ENCODE results near the gene TLCD3A.
"Not testable (repeated sequence)": the region's sequence is repeated elsewhere in the genome, so short reads cannot be mapped to it uniquely, and the experiment has no call there.

TLCD3A gene

DNA sequence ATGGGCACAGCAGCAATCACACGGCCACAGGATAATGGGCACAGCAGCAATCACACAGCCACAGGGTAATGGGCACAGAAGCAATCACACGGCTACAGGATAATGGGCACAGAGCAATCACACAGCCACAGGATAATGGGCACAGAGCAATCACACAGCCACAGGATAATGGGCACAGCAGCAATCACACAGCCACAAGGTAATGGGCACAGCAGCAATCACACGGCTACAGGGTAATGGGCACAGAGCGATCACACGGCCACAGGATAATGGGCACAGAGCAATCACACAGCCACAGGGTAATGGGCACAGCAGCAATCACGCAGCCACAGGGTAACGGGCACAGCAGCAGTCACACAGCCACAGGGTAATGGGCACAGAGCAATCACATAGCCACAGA is 17.0 kb downstream of the TLCD3A start:
- not testable (repeated sequence) for DNase-seq (ENCODE audit: low spot score)

DNA sequence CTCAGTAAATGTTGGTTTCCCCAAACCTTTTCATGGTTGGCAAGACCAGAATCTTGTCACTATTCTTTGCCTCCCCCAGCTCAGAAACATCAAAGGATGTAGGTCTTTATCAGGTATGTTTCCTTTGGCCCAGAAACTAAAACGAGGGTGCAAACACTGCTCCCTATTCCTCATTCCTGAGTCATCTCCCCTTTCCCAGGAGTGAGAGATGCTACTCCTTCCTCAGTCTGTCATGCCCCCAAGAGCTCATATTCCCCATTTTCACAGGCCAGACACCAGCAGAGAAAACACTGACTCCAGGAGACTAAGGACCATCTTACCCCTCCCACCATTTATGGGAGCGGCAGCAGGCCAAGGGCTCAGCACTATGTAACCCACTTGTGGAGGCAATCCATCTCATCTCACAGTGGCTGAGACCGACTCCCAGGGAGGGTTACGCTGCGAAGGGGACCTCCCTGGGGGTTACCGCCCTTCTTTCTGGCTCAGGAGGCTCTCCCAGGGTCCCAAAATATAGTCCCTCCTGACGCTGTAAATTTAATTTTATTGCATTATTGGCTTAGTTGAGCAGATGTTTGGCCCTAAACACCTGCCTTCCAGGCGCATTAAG is 18.1 kb downstream of the TLCD3A start:
- DNase-seq (ENCODE audit: low spot score), result peak; percentile 44

DNA sequence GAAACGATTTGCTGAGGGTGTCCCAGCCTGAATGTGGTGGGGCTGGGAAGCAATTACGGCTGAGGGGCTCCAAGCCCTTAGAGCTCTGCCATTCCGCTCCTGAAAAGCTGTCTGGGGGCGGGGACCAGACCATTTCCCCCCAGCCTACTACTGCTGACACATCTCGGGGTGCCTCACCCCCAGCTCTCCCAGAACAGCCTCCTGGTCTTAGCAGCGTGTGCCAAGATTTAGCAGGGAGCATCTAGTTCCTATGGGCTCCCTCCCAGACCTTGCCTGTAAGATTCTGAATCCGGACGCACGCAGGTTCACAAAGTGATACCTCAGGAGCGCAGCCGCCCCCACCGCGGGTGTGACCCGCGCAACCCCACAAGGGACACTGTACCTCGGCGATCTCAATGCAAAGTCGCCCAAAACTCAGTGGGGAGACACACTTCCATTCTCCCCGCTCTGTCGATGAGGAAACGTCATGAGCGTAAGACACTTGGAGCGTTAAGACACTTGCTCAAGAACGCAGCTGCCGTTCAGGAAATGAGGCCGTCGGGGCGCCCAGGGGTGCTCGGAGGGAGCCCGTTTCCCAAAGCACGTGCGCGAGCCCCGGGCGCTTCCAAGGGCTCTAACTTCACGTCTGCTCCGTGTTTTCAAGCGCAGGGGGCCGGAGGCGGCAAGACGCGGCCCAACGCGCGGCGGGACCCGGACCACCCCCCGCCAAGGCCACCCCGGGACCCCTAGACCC is 19.0 kb downstream of the TLCD3A start:
- no peak for DNase-seq (ENCODE audit: low spot score)

DNA sequence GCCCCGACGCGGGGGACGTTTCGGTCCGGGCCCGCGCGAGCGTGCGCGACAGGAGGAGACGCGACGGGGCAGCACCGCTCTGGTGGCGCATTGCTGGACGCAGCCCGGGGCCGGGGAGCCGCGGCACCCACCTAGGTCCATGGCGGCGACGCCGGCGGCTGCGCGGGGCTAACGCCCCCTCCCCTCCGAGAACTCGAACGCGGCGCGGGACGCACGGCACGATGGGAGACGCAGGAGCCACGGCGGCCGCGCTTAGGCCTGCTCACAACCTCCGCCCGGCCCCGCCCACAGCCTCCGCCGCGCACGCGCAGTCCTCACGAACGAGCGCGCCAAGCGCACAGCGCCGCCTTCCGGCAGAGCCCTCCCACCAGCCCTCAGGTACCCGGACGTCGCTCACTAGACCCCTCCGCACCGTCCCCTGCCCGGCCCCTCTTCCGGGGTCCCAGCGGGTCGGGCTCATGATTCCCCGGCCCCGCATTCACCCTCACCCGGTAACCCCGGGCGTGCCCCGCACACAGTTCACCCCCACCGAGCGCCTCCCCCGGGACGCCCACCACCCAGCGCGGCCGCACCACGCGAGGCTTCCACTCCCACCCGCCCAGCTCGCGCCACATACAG is 19.7 kb downstream of the TLCD3A start, which contains the start of gene GEMIN4:
TSS of gene GEMIN4 (minus strand) at position 263 of the 618 bp plus-strand sequence. CDS start at position 141, 122 bp downstream.
- peak; percentile 93 for DNase-seq (ENCODE audit: low spot score)

DNA sequence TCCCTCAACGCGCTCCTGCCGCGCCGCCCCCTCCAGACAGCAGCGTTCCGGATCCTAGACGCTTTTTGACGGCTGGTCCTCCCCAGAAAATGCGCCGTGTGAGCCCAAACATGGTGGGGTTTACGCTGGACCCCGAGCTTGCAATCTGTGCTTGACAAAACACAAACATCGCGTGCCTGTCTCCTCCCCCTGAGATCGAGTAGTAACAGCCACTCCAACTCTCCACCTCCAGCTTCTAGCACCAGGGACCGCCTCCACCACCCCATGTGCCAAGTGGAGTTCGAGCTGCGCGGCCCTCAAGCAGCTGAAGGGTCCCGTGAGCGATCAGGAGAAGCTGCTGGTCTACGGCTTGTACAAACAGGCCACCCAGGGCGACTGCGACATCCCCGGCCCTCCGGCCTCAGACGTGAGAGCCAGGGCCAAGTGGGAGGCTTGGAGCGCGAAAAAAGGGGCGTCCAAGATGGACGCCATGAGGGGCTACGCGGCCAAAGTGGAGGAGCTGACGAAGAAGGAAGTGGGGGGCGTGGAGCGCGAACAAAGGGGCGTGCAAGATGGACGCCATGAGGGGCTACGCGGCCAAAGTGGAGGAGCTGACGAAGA is 20.3 kb downstream of the TLCD3A start:
- peak; percentile 49 for DNase-seq (ENCODE audit: low spot score)

DNA sequence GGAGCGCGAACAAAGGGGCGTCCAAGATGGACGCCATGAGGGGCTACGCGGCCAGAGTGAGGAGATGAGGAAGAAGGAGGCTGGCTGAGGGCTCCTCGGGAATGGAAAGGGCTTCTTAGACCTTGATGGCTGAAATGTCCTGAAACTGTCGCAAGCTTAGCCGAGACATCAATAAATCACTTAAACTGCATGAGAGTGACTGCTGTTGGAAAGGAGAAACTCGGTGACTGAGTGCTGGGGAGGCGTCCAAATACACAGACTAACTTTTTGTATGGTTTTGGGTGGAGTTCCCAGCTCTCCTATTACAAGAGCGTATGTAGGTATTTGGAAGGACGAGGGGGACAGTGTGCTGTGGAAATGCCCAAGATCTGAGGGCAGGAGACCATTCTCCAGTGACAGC is 21.0 kb downstream of the TLCD3A start:
- DNase-seq (ENCODE audit: low spot score), result no peak

DNA sequence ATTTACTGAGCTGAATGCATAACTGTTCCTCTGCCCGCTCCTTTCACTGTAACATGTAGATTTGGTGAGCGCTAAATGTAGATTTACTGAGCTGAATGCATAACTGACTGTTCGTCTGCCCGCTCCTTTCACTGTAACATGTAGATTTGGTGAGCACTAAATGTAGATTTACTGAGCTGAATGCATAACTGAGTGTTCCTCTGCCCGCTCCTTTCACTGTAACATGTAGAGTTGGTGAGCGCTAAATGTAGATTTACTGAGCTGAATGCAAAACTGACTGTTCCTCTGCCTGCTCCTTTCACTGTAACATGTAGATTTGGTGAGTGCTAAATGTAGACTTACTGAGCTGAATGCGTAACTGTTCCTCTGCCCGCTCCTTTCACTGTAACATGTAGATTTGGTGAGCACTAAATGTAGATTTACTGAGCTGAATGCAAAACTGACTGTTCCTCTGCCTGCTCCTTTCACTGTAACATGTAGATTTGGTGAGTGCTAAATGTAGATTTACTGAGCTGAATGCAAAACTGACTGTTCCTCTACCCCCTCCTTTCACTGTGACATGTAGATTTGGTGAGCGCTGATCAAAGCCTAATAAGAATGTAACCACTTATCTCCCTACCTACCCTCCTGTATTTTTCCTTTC is 23.0 kb downstream of the TLCD3A start:
- not testable (repeated sequence) for DNase-seq (ENCODE audit: low spot score)

DNA sequence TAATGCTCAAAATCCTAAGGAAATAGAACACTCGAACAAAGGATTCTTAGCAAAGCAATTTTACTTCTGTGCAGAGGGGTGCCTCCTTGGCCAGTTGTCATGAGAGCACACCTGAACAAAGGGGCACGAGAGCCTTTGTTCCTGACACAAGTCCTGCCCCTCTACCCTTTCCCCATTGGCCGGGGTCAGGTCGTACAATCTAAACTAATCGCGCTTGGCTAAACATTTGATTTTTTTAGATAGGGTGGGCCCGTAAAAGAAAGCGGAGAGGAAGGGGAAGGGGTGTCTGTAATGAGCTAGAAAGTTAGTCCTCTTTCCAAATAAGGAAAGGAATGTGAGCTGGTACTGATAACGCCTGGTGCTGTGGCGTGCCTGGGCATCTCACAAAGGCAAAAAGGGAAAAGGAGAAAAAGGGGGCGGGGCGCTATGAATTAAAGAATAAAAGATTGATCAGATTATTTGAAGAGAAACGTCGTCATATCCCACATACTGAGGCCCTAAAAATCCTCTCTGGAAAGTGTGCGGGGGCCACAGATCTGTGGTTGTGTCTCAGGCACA is 23.7 kb downstream of the TLCD3A start:
- not testable (repeated sequence) for DNase-seq (ENCODE audit: low spot score)

DNA sequence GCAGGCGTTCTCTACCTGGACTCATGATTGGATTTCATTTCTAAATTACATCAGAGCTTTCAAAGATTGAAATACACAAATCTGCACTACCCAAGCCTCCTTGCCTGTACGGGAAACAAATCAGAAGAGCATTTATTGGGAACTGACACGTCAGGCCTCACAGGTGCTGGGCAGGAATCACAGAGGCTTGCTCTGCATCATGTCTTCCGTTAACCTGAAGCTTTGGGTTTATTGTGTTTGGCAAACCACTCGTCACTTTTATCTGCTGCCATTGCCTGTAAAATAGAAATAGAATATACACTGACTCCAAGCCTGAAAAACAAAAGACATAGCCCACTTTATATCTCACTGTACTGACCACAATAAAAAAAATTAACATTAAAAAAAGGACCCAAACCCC is 27.6 kb downstream of the TLCD3A start:
- no peak for DNase-seq (ENCODE audit: low spot score)

DNA sequence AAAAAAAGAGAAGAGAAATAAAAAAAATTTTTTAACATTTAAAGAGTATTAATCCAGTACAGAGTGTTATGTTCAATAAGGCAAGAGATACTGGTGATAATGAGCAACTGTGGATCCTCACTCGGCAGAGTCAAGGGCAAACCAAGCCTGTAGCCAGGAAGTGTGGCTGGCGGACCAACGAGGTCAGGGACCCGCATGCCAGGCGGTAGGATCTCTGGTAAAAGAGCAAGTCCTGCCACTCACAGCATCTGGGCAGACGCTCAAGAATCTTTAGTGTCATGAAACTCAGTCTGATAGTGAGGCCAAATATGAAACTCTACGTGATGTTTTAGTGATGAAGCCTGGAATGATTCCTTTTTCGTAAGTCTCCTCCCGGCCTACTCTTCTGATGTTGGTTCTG is 28.0 kb downstream of the TLCD3A start:
- DNase-seq (ENCODE audit: low spot score), result no peak

DNA sequence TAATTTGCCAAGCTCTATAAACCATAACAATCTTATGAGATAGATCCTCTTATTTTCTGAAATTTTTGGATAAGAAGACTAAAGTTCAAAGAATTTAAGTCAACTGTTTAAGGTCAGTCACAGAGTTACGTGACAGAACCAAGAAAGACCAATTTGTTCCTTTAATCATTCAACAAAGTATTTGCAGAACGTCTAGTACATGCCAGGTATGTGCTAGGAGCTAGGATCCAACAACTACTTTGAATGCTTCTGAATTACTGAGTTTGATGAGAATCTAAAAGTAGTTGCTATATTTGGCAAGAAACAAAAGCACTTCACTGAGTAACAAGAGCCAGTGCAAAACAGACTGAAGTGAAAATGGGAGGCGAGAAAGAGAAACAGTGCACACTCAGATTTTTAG is 34.7 kb downstream of the TLCD3A start:
- no peak for DNase-seq (ENCODE audit: low spot score)

DNA sequence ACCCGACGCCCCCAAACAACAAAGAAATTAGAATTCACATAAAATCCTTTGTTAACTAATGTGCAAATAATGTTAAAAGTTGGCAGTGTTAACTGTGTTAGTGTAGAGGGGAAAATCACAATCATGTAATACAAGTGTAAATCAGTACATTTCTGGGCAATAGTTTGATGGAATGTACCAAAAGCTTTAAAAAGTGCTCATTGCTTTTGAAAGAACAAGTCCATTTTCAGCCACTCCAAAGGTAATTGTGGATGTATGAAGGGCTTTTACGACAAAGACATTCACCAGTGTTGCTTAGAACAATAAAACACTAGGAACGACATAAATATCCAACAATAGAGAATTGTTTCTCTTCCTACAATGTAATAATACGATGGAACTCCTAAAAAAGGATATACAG is 40.6 kb downstream of the TLCD3A start:
- DNase-seq (ENCODE audit: low spot score), result no peak

DNA sequence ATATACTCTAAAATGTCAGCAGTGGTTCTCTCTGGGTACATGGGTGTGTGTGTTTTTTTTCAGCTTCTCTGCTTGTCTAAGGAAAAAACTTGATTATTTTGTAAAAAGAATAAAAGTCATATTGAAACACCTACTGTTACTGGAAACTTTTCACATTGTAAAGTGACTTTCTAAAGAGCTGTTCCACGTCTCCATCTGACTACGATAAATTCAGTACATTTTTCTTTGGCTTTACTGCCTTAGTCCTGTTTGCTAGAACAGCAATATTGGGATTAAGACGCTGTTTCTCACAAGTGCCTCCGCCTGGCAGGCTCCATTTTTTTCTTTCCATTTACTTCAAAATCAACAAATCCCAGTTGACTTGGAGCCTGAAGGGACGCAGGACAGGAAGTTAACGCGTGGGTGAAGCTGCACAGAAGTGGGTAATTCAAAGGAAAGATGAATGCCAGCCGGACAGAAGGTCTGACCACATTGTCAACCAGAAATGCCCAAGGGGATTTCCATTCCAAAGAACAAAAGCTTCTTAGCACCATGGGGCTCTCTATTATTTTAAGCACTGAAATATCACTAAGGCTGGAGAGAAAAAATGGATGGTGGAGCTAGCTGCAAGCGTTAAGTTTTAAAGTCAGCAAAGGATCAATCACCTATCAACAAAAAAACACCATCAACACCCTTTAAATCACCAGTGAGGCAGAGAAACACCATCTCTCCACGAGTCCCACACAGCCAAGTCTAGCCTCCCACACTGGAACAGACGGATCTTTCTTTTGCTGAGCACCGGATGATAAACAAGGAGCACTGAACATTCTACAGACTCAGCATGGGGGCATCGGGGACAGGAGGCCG is 41.3 kb downstream of the TLCD3A start:
- peak; percentile 34 for DNase-seq (ENCODE audit: low spot score)

DNA sequence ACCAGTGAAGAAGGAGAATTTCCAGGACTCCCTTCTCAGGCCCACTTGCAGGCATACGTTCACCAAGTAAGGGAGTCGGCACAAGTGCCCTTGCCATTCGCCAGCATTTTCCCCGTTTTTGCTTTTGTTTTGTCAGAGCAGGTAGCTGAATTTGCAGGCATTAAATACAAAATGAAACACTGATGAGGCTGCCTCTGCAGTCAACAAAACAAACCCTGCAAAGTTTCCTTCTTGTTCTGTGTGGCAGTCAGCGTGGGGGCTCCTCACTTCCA is 41.9 kb downstream of the TLCD3A start:
- DNase-seq (ENCODE audit: low spot score), result no peak

DNA sequence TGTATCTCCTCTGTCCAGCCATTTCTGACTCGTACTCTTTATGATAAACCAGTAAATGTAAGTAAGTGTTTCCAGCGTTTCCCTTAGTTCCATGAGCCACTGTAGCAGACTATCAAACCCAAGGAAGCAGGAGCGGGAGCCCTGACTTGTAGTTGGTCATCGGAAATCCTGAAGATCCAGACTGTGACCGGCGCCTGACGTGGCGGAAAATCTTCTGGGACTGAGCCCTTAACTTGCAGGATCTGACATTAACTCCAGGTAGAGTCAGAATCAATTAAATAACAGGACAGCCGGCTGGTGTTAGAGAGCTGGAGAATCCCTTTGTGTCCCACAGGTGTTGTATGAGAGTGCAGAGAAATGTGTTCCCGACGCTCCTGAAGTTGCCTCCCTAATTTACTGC is 45.7 kb downstream of the TLCD3A start:
- DNase-seq (ENCODE audit: low spot score), result no peak

DNA sequence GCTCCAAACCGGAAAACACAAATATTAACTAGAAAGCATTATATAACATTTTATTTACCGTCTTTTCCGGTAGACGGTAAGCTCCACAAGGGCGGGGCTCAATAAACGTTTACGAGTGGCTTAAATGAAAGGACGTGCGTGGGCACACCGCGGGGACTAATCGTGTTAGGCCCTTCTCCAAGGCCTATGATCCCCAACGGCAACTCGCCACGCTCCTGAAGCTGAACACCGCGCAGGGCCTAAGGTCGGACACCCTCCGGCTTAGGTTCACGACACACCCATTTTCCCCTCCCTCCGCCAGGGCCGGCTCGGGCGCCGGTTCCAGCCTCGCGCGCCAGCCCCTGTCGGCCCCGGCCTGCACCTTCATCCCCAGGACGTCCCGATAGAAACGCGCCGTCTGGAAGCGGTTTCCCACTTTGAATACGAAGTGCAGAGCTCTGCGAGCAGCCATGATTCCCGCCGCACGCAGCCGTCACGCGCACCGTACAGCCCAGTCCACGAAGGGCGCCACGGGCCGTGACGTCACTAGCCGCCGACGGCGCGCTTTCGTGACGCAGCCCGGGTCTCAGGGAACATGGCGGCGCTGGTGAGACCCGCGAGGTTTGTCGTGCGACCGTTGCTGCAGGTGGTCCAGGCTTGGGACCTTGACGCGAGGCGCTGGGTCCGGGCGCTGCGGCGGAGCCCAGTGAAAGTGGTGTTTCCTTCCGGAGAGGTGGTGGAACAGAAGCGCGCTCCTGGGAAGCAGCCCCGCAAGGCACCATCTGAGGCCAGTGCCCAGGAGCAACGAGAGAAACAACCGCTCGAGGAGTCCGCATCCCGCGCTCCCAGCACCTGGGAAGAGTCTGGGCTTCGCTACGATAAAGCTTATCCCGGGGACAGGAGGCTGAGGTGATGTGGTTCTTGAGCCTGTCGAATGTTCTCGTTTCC is 49.7 kb downstream of the TLCD3A start, which contains the start of the genes GLOD4 and MRM3:
TSS of gene GLOD4 (minus strand) at position 476 of the 927 bp plus-strand sequence. CDS start at position 451, 25 bp downstream.
TSS of gene MRM3 (plus strand) at position 549 of the 927 bp plus-strand sequence. CDS start at position 575, 26 bp downstream.
- peak; percentile 93 for DNase-seq (ENCODE audit: low spot score)

DNA sequence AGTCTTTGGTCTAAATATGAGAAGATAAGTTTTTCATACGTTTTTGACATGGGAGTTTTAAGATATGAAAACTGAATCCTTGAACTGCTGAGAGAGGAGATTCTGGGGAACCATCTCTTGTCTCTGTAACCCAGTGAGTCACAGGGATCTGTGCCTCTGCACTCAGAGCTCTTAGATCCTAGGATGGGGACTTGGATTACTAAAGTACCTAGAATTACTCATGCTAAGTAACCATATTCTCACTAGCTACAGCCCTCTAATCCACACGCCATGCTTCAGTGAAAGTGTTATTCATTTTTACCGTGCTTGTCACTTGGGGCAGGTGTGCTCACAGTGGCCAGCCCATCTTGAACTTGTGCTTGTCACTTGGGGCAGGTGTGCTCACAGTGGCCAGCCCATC is 51.7 kb downstream of the TLCD3A start:
- no peak for DNase-seq (ENCODE audit: low spot score)

DNA sequence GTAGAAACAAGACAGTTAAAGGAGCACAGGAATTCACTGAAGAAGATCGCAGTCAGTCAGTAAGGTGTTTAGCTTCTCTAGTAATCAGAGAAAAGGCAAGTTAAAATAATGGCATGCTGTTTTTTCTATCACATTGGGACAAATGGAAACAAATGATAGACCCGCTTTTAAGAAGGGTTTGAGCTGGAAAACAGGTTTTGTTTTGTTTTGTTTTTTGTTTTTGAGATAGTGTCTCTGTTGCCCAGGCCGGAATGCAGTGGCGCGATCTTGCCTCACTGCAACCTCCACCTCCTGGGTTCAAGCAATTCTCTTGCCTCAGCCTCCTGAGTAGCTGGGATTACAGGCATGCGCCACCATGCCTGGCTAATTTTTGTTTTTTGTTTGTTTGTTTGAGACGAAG is 53.5 kb downstream of the TLCD3A start:
- DNase-seq (ENCODE audit: low spot score), result not testable (repeated sequence)

DNA sequence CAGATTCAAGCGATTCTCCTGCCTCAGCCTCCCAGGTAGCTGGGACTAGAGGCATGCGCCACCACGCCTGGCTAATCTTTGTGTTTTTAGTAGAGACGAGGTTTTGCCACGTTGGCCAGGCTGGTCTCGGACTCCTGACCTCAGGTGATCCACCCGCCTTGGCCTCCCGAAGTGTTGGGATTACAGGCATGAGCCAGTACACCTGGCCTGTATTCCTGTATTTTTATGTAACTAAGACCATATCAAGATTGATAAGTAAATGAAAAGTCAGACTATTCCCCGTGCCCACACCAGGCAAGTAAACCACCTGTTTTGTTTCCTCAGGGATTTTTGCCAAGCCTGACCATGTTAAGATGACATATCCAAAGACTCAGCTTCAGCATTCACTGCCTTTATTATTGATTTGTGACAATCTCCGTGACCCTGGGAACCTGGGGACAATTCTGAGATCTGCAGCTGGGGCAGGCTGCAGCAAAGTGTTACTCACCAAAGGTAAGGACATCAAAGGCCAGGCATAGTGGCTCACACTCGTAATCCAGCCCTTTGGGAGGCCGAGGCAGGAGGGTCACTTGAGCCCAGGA is 55.3 kb downstream of the TLCD3A start:
- no peak for DNase-seq (ENCODE audit: low spot score)

DNA sequence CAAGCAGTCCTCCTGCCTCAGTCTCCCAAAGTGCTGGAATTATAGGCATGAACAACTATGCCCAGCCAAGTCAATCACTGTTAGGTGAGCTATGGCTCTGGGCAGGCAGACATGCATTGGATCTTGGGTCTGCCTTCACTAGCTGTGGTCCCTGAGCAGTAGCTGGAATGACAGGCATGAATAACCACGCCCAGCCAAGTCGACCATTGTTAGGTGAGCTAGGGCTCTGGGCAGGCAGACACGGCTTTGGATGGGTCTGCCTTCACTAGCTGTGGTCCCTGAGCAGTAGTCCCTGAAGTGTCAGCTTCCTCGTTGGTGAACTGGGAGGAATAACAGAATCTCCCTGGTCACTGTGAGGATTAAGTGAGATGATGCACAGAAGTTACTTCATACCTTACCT is 56.2 kb downstream of the TLCD3A start:
- no peak for DNase-seq (ENCODE audit: low spot score)

Measured in D341Med (cell line).